CD4-positive, alpha-beta T cell (primary cell): Measurements from ENCODE around the gene ZNF354C. TPM values are rescaled to one million over a fixed set of nuclear protein-coding genes. Genes with fewer than 3 reads are reported as not detected.

Experiments used
- ATAC-seq: fragments of 200-7000 bp; cut with Tn5 transposase; one replicate; pipeline ENCODE4 v1.10.0; 2022; ENCODE audit warnings: mild to moderate bottlenecking; ENCODE audit not compliant: poor library complexity
- CTCF ChIA-PET: fragments of 350-600 bp; sonication (Branson Sonifier 250); formaldehyde crosslinking; loops from one replicate; lab custom pipeline; 2021; ENCODE audit warnings: antibody characterized with exemption, inconsistent platforms; lab: Charles Lee
- POLR2A ChIA-PET: fragments of 350-600 bp; sonication (Branson Sonifier 250); formaldehyde crosslinking; loops from one replicate; lab custom pipeline; 2021; ENCODE audit warnings: antibody characterized with exemption, inconsistent platforms; lab: Charles Lee
- DNase-seq, 14 experiments: peaks; one replicate each; pipeline ENCODE4 v3.0.0-alpha.2; 2013 to 2020; ENCODE audit warnings: mixed read lengths in 2 of 14
- H3K27ac ChIP-seq, 2 donors: one replicate each; pipeline versions ENCODE4 v1.5.1 to v1.7.0; 2013; ENCODE audit warnings: low read length in 2 of 2, low read depth in 1 of 2, mild to moderate bottlenecking in 1 of 2
- H3K27me3 ChIP-seq, 2 experiments: 1 replicate in 1 of 2; 2 replicates in 1 of 2; pipeline versions ENCODE4 v1.6.1 to v1.7.0; 2013; ENCODE audit warnings: low read length in 2 of 2, control low read depth in 1 of 2, mild to moderate bottlenecking in 1 of 2, moderate library complexity in 1 of 2; ENCODE audit not compliant: insufficient read depth in 2 of 2, control insufficient read depth in 1 of 2
- H3K36me3 ChIP-seq: one replicate; pipeline ENCODE4 v1.6.1; 2013; ENCODE audit warnings: low read length, control low read depth; ENCODE audit not compliant: insufficient read depth
- H3K4me1 ChIP-seq: one replicate; pipeline ENCODE4 v1.6.1; 2013; ENCODE audit warnings: low read length, control low read depth; ENCODE audit not compliant: insufficient read depth
- H3K4me3 ChIP-seq: one replicate; pipeline ENCODE4 v1.5.1; 2013; ENCODE audit warnings: mild to moderate bottlenecking, low read length, moderate library complexity
- H3K9me3 ChIP-seq, 2 experiments: 1 replicate in 1 of 2; 2 replicates in 1 of 2; pipeline versions ENCODE4 v1.6.1 to v1.7.0; 2013; ENCODE audit warnings: low read length in 2 of 2, mild to moderate bottlenecking in 2 of 2, control low read depth in 1 of 2, moderate library complexity in 1 of 2; ENCODE audit not compliant: control insufficient read depth in 1 of 2, insufficient read depth in 1 of 2
- H3K27ac Mint-ChIP-seq: one replicate; pipeline ENCODE4 v1.8.0; 2020; ENCODE audit warnings: mixed read lengths
- H3K27me3 Mint-ChIP-seq: one replicate; pipeline ENCODE4 v1.8.0; 2021; ENCODE audit warnings: mixed read lengths
- H3K36me3 Mint-ChIP-seq: one replicate; pipeline ENCODE4 v1.8.0; 2021; ENCODE audit warnings: low read depth, mixed read lengths
- H3K4me1 Mint-ChIP-seq: one replicate; pipeline ENCODE4 v1.8.0; 2021; ENCODE audit warnings: low read depth, mixed read lengths
- H3K4me3 Mint-ChIP-seq: one replicate; pipeline ENCODE4 v1.8.0; 2020; ENCODE audit warnings: mild to moderate bottlenecking, mixed read lengths
- H3K9me3 Mint-ChIP-seq: one replicate; pipeline ENCODE4 v1.8.0; 2020; ENCODE audit warnings: mixed read lengths
- CTCF ChIP-seq: fragments of 200-600 bp; IDR thresholded peaks from one replicate; pipeline ENCODE4 v1.8.0; 2022; ENCODE audit warnings: antibody characterized with exemption, mild to moderate bottlenecking
- intact Hi-C, 2 experiments: fragments of 100-400 bp; cut with DNase I in 1 of 2; cut with micrococcal nuclease in 1 of 2; formaldehyde crosslinking; loops; one replicate each; pipeline versions ENCODE4 v1.15.1 to v1.9.0; 2023 to 2025; cut with DNase I, micrococcal nuclease
- total RNA-seq, 174 experiments: library from RNA in 2 of 174; stranded (reverse) in 2 of 174; gene quantifications; one replicate each; pipeline ENCODE4 v1.2.3 and lab custom pipeline; 2021 to 2026

The ZNF354C gene
- total RNA-seq, 2 experiments from 2014 or later, result 2.5 to 2.9 TPM

- Histone ChIP-seq H3K36me3 (no peaks in the 10 kb centered on the region), H3K9me3 (peaks cover 0 to 49% of the 10 kb centered on the region in 2 experiments), H3K4me1 (no peaks in the 10 kb centered on the region), H3K27me3 (no peaks in the 10 kb centered on the region), H3K27ac (no peak overlapping the region), H3K4me3 (no peak overlapping the region)
- Mint-ChIP-seq H3K4me3 (no peak overlapping the region), H3K27ac (no peak overlapping the region), H3K36me3 (no peaks in the 10 kb centered on the region), H3K9me3 (no peaks in the 10 kb centered on the region), H3K4me1 (no peaks in the 10 kb centered on the region), H3K27me3 (no peaks in the 10 kb centered on the region)
- intact Hi-C loops, result no loop called here
- DNase-seq (peak in 1 of 14 experiments; percentile 15), ATAC-seq (no peak)
- no peak for TF ChIP-seq CTCF
- POLR2A ChIA-PET, result no interaction called here
- CTCF ChIA-PET, result no interaction called here
These were observed 69.5 kb downstream of the ZNF354C start for GRCh38 chr5:179129607-179130071.

- no peaks in the 10 kb centered on the region for H3K36me3 Mint-ChIP-seq
- no peaks in the 10 kb centered on the region for H3K4me1 Mint-ChIP-seq
- no peak for TF ChIP-seq CTCF
- H3K27ac Mint-ChIP-seq, result no peak overlapping the region
- Histone ChIP-seq H3K4me1 (no peaks in the 10 kb centered on the region), H3K4me3 (no peak overlapping the region), H3K27ac (no peak overlapping the region), H3K27me3 (no peaks in the 10 kb centered on the region), H3K9me3 (peaks cover 0 to 49% of the 10 kb centered on the region in 2 experiments), H3K36me3 (no peaks in the 10 kb centered on the region)
- no peaks in the 10 kb centered on the region for H3K9me3 Mint-ChIP-seq
- no peak overlapping the region for H3K4me3 Mint-ChIP-seq
- no peak for ATAC-seq
- DNase-seq, result peak in 1 of 14 experiments; percentile 24
- POLR2A ChIA-PET, result no interaction called here
- intact Hi-C loops, result no loop called here
- no peaks in the 10 kb centered on the region for H3K27me3 Mint-ChIP-seq
- CTCF ChIA-PET, result no interaction called here
These were observed 70.0 kb downstream of the ZNF354C start for GRCh38 chr5:179130101-179130681.

DNA sequence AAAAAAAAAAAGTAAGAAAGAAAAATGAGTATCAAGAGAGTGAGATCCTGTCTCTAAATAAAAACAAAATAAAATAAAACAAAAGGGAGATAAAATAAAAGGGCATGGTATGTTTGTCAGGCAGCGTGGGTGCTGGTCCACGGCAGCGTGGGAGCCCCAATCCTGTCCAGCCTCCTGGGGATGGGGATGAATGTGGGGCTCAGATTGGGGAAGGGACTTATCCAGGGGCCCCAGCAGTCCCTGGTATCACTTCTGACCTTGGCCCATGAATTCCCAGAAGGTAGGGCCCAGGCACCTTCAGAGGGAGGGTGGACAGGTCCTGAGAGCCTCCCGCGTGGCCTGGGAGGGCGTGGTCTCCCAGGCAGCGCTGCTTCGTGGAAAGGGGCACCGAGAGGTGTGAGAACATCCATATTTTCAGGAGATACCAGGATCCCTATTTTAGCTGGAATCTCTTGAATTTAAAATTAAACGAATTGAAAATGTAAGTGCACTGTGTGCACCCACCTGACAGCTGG lies 71.2 kb downstream of the ZNF354C start:
- no peak overlapping the region for H3K4me3 ChIP-seq
- H3K27ac Mint-ChIP-seq, result no peak overlapping the region
- ChIA-PET CTCF (no interaction called here), POLR2A (no interaction called here)
- H3K4me1 Mint-ChIP-seq, result no peaks in the 10 kb centered on the region
- no peaks in the 10 kb centered on the region for H3K4me1 ChIP-seq
- H3K27me3 ChIP-seq, result no peaks in the 10 kb centered on the region
- no peak for DNase-seq
- ATAC-seq, result no peak
- no peaks in the 10 kb centered on the region for H3K36me3 ChIP-seq
- intact Hi-C loops, result no loop called here
- H3K27me3 Mint-ChIP-seq, result no peaks in the 10 kb centered on the region
- peaks cover 0 to 42% of the 10 kb centered on the region in 2 experiments for H3K9me3 ChIP-seq
- no peaks in the 10 kb centered on the region for H3K36me3 Mint-ChIP-seq
- no peaks in the 10 kb centered on the region for H3K9me3 Mint-ChIP-seq
- H3K4me3 Mint-ChIP-seq, result no peak overlapping the region
- TF ChIP-seq CTCF, result no peak
- H3K27ac ChIP-seq, result no peak overlapping the region
